A673 (cell line): ENCODE data around the gene TADA3.

Experiments used
- CTCF ChIP-seq: fragments of 300-800, 200-600 bp; sonication (generic); conservative IDR thresholded peaks from 2 replicates; pipeline ENCODE4 v1.5.1; 2017; ENCODE audit warnings: low read depth, mild to moderate bottlenecking, antibody characterized with exemption, low read length, moderate library complexity, mixed read lengths
- EZH2 ChIP-seq: fragments of 200-600 bp; sonication (generic); IDR thresholded peaks from 2 replicates; pipeline ENCODE4 v1.6.1; 2017; ENCODE audit warnings: borderline replicate concordance, low read depth, mild to moderate bottlenecking, mixed read lengths, antibody characterized with exemption, low read length; ENCODE audit not compliant: poor library complexity, severe bottlenecking

- TF ChIP-seq CTCF (no peak), EZH2 (no peak)
These were observed 18.6 kb upstream of the TADA3 start for GRCh38 chr3:9810846-9811245.
